ENCODE results near the gene TNFRSF8. TPM values are rescaled to one million over a fixed set of nuclear protein-coding genes. Genes with fewer than 3 reads are reported as not detected.

Gene TNFRSF8
- total RNA-seq, 4 donors from 2014 or later, result 0.26 to 2.4 (median 0.85) TPM

- no peak for DNase-seq
- TF ChIP-seq POLR2A (IDR thresholded peaks at IDR 0.05), result no peak
- TF ChIP-seq CTCF (IDR thresholded peaks at IDR 0.05), result no peak
- no peaks in the 10 kb centered on the region for H3K4me1 ChIP-seq
- intact Hi-C loops (cut with DNase I; ENCODE audit: low total_unique reads), result no loop called here
- H3K4me3 ChIP-seq, result no peak overlapping the region
- H3K27me3 ChIP-seq, result no peaks in the 10 kb centered on the region
- no peak overlapping the region for H3K27ac ChIP-seq
- H3K36me3 ChIP-seq, result no peaks in the 10 kb centered on the region
- H3K9me3 ChIP-seq, result no peaks in the 10 kb centered on the region
These were observed 63.7 kb downstream of the TNFRSF8 start for GRCh38 chr1:12126781-12127180.

GRCh38 chr1:12127206-12127810 is 64.2 kb downstream of the TNFRSF8 start:
- Histone ChIP-seq H3K4me1 (no peaks in the 10 kb centered on the region), H3K27ac (no peak overlapping the region), H3K27me3 (no peaks in the 10 kb centered on the region), H3K4me3 (no peak overlapping the region), H3K9me3 (no peaks in the 10 kb centered on the region), H3K36me3 (no peaks in the 10 kb centered on the region)
- intact Hi-C loops (cut with DNase I; ENCODE audit: low total_unique reads), result no loop called here
- DNase-seq, result no peak
- TF ChIP-seq CTCF (IDR thresholded peaks at IDR 0.05) (no peak), POLR2A (IDR thresholded peaks at IDR 0.05) (no peak)

GRCh38 chr1:12128120-12128519 is 65.0 kb downstream of the TNFRSF8 start:
- TF ChIP-seq CTCF (IDR thresholded peaks at IDR 0.05), result no peak
- TF ChIP-seq POLR2A (IDR thresholded peaks at IDR 0.05), result no peak
- no peak for DNase-seq
- no peak overlapping the region for H3K27ac ChIP-seq
- H3K4me1 ChIP-seq, result no peaks in the 10 kb centered on the region
- no peaks in the 10 kb centered on the region for H3K27me3 ChIP-seq
- no peak overlapping the region for H3K4me3 ChIP-seq
- intact Hi-C loops (cut with DNase I; ENCODE audit: low total_unique reads), result no loop called here
- no peaks in the 10 kb centered on the region for H3K36me3 ChIP-seq
- no peaks in the 10 kb centered on the region for H3K9me3 ChIP-seq

- intact Hi-C loops (cut with DNase I; ENCODE audit: low total_unique reads), result no loop called here
- H3K27me3 ChIP-seq, result no peaks in the 10 kb centered on the region
These were observed 66.5 kb downstream of the TNFRSF8 start for GRCh38 chr1:12129624-12130023.

GRCh38 chr1:12130466-12131130 is 67.5 kb downstream of the TNFRSF8 start:
- Histone ChIP-seq H3K4me1 (no peaks in the 10 kb centered on the region), H3K36me3 (no peaks in the 10 kb centered on the region), H3K4me3 (no peak overlapping the region), H3K9me3 (no peaks in the 10 kb centered on the region), H3K27me3 (no peaks in the 10 kb centered on the region), H3K27ac (peak overlapping the region; percentile 7 to 44)
- no peak for DNase-seq
- intact Hi-C loops (cut with DNase I; ENCODE audit: low total_unique reads), result no loop called here
- TF ChIP-seq CTCF (IDR thresholded peaks at IDR 0.05) (no peak), POLR2A (IDR thresholded peaks at IDR 0.05) (no peak)

More at GRCh38 chr1:12129624-12130023, 66.5 kb downstream of the TNFRSF8 start:
- no peak for DNase-seq
- Histone ChIP-seq H3K4me1 (no peaks in the 10 kb centered on the region), H3K36me3 (no peaks in the 10 kb centered on the region), H3K4me3 (no peak overlapping the region), H3K27ac (no peak overlapping the region), H3K9me3 (no peaks in the 10 kb centered on the region)
- TF ChIP-seq POLR2A (IDR thresholded peaks at IDR 0.05), result no peak
